DND-41 (cell line): ENCODE results near the gene MDFI.

Source experiments
- EZH2 ChIP-seq: IDR thresholded peaks from 3 replicates; pipeline ENCODE4 v1.6.1; 2012; ENCODE audit warnings: borderline replicate concordance, low read depth, mild to moderate bottlenecking, moderate library complexity, low read length, inconsistent platforms; ENCODE audit not compliant: severe bottlenecking
- TF ChIP-seq, protein P1 (sequence below): IDR thresholded peaks from 2 replicates; pipeline ENCODE4 v1.5.1; 2012; ENCODE audit warnings: borderline replicate concordance, low read length, moderate library complexity, mild to moderate bottlenecking; ENCODE audit not compliant: poor library complexity, severe bottlenecking; ENCODE audit errors: extremely low read depth

DNA sequence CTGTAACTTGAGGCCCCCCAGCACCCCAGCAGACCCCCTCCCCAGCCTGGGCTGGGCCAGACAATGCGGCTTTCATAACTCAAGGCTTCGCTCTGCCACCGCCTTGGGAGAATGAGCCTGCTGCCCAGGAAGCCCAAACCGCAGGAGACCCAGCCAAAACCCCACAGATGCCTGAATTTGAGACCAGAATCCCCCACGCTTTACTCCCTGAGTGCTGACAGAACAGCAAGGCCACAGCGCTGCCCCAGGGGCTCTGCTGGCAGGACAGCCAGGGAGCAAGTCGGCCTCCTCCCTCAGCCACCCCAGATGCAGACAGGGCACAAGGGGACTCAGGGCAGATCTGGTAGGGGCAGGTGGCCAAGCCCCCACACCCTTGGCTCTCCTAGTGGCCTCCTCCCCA lies 2.2 kb downstream of the MDFI start:
- TF ChIP-seq, protein P1, sequence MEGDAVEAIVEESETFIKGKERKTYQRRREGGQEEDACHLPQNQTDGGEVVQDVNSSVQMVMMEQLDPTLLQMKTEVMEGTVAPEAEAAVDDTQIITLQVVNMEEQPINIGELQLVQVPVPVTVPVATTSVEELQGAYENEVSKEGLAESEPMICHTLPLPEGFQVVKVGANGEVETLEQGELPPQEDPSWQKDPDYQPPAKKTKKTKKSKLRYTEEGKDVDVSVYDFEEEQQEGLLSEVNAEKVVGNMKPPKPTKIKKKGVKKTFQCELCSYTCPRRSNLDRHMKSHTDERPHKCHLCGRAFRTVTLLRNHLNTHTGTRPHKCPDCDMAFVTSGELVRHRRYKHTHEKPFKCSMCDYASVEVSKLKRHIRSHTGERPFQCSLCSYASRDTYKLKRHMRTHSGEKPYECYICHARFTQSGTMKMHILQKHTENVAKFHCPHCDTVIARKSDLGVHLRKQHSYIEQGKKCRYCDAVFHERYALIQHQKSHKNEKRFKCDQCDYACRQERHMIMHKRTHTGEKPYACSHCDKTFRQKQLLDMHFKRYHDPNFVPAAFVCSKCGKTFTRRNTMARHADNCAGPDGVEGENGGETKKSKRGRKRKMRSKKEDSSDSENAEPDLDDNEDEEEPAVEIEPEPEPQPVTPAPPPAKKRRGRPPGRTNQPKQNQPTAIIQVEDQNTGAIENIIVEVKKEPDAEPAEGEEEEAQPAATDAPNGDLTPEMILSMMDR = no peak
- TF ChIP-seq EZH2 = no peak
